DND-41 (cell line): ENCODE measurements around the gene MYOM1.

Source experiments
- ATAC-seq: fragments of 200-7000 bp; cut with Tn5 transposase; 3 replicates; pipeline ENCODE4 v1.9.1; 2021; ENCODE audit warnings: low read depth; ENCODE audit not compliant: insufficient read depth
- DNase-seq: peaks from one replicate; pipeline ENCODE4 v3.0.0-alpha.2; 2020
- H2AFZ ChIP-seq: 2 replicates; pipeline ENCODE4 v1.6.0; 2012; ENCODE audit warnings: low read depth, low read length
- H3K27ac ChIP-seq: 2 replicates; pipeline ENCODE4 v1.5.1; 2012; ENCODE audit warnings: low read length, inconsistent platforms
- H3K27me3 ChIP-seq: fragments of 200-600 bp; sonication (generic); 2 replicates; pipeline ENCODE4 v1.6.0; 2012; ENCODE audit warnings: low read length, mild to moderate bottlenecking, inconsistent platforms; ENCODE audit not compliant: insufficient read depth, poor library complexity
- H3K36me3 ChIP-seq: 2 replicates; pipeline ENCODE4 v1.5.1; 2012; ENCODE audit warnings: low read length, inconsistent platforms; ENCODE audit not compliant: insufficient read depth
- H3K4me1 ChIP-seq: 2 replicates; pipeline ENCODE4 v1.5.1; 2012; ENCODE audit warnings: mild to moderate bottlenecking, low read length; ENCODE audit not compliant: insufficient read depth
- H3K4me2 ChIP-seq: 2 replicates; pipeline ENCODE4 v1.6.0; 2012; ENCODE audit warnings: mild to moderate bottlenecking, moderate library complexity, low read length, inconsistent platforms; ENCODE audit not compliant: insufficient read depth
- H3K4me3 ChIP-seq, 2 experiments: fragments of 200-600 bp in 1 of 2; shearing (Covaris generic) in 1 of 2; 2 replicates each; pipeline ENCODE4 v1.5.1; 2012 to 2016; ENCODE audit warnings: inconsistent platforms in 2 of 2, low read length in 2 of 2, mild to moderate bottlenecking in 2 of 2, low read depth in 1 of 2, moderate library complexity in 1 of 2
- H3K79me2 ChIP-seq: 2 replicates; pipeline ENCODE4 v1.6.0; 2012; ENCODE audit warnings: low read length, inconsistent platforms; ENCODE audit not compliant: insufficient read depth
- H3K9ac ChIP-seq: 2 replicates; pipeline ENCODE4 v1.6.0; 2012; ENCODE audit warnings: low read depth, mild to moderate bottlenecking, inconsistent platforms, low read length, moderate library complexity
- H3K9me3 ChIP-seq: 2 replicates; pipeline ENCODE4 v1.5.1; 2012; ENCODE audit warnings: low read length, moderate library complexity, mild to moderate bottlenecking, inconsistent platforms; ENCODE audit not compliant: insufficient read depth, severe bottlenecking
- H4K20me1 ChIP-seq: 2 replicates; pipeline ENCODE4 v1.6.0; 2012; ENCODE audit warnings: low read length; ENCODE audit not compliant: insufficient read depth
- EZH2 ChIP-seq: IDR thresholded peaks from 3 replicates; pipeline ENCODE4 v1.6.1; 2012; ENCODE audit warnings: borderline replicate concordance, low read depth, mild to moderate bottlenecking, moderate library complexity, low read length, inconsistent platforms; ENCODE audit not compliant: severe bottlenecking
- TF ChIP-seq, protein P1 (sequence below): IDR thresholded peaks from 2 replicates; pipeline ENCODE4 v1.5.1; 2012; ENCODE audit warnings: borderline replicate concordance, low read length, moderate library complexity, mild to moderate bottlenecking; ENCODE audit not compliant: poor library complexity, severe bottlenecking; ENCODE audit errors: extremely low read depth

MYOM1 gene

DNA sequence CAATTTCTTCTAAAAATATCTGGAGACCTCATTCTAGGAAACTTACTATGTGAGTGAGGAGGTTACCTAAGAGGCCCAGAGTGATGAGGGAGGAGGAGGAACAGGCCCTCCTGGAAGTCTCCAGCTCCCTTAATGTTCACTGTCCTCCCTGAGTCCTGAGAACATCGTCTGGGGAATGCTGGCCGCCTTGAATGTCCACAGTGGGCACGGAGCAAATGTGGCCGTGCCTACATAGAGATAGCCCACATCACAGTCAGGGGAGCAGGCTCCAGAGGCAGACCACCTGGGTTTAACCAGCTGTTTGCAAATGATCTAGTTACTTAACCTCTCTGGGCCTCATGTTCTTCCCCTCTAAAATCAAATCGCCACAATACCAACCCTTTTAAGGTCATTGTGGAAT is 123.8 kb downstream of the MYOM1 start:
- DNase-seq (no peak), ATAC-seq (no peak)
- no peaks in the 10 kb centered on the region for H3K79me2 ChIP-seq
- no peaks in the 10 kb centered on the region for H3K36me3 ChIP-seq
- H2AFZ ChIP-seq: no peak overlapping the region
- peaks cover 18% of the 10 kb centered on the region for H3K4me1 ChIP-seq
- no peak overlapping the region for H3K4me3 ChIP-seq
- no peak for TF ChIP-seq EZH2
- TF ChIP-seq, protein P1, sequence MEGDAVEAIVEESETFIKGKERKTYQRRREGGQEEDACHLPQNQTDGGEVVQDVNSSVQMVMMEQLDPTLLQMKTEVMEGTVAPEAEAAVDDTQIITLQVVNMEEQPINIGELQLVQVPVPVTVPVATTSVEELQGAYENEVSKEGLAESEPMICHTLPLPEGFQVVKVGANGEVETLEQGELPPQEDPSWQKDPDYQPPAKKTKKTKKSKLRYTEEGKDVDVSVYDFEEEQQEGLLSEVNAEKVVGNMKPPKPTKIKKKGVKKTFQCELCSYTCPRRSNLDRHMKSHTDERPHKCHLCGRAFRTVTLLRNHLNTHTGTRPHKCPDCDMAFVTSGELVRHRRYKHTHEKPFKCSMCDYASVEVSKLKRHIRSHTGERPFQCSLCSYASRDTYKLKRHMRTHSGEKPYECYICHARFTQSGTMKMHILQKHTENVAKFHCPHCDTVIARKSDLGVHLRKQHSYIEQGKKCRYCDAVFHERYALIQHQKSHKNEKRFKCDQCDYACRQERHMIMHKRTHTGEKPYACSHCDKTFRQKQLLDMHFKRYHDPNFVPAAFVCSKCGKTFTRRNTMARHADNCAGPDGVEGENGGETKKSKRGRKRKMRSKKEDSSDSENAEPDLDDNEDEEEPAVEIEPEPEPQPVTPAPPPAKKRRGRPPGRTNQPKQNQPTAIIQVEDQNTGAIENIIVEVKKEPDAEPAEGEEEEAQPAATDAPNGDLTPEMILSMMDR: no peak
- H3K27ac ChIP-seq: no peak overlapping the region
- H3K4me2 ChIP-seq: no peak overlapping the region
- no peaks in the 10 kb centered on the region for H3K27me3 ChIP-seq
- H3K9me3 ChIP-seq: no peaks in the 10 kb centered on the region
- H4K20me1 ChIP-seq: no peaks in the 10 kb centered on the region
- H3K9ac ChIP-seq: no peak overlapping the region

DNA sequence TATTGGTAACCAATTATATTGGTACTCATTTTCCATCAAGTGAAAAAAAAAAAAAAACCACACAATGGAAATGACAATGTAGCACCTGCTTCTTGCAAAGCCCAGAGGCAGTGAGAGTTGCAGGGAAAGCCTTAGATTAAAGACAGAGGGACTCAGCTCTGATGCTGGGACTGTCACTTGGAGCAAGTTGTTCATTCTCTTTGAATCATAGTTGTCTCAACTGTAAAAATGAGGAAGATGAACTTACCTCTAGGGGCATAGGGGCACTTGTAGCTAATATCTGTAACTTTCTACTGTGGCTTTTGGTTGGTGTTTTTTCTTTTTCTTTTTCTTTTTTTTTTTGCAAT is 125.5 kb downstream of the MYOM1 start:
- DNase-seq: no peak
- Histone ChIP-seq H3K4me3 (no peak overlapping the region), H3K9ac (no peak overlapping the region), H4K20me1 (no peaks in the 10 kb centered on the region), H3K4me2 (no peak overlapping the region), H3K4me1 (peaks cover 18% of the 10 kb centered on the region), H3K79me2 (no peaks in the 10 kb centered on the region), H3K36me3 (no peaks in the 10 kb centered on the region), H3K9me3 (no peaks in the 10 kb centered on the region), H2AFZ (no peak overlapping the region), H3K27ac (no peak overlapping the region), H3K27me3 (no peaks in the 10 kb centered on the region)
- no peak for ATAC-seq
- TF ChIP-seq, protein P1: no peak
- no peak for TF ChIP-seq EZH2

DNA sequence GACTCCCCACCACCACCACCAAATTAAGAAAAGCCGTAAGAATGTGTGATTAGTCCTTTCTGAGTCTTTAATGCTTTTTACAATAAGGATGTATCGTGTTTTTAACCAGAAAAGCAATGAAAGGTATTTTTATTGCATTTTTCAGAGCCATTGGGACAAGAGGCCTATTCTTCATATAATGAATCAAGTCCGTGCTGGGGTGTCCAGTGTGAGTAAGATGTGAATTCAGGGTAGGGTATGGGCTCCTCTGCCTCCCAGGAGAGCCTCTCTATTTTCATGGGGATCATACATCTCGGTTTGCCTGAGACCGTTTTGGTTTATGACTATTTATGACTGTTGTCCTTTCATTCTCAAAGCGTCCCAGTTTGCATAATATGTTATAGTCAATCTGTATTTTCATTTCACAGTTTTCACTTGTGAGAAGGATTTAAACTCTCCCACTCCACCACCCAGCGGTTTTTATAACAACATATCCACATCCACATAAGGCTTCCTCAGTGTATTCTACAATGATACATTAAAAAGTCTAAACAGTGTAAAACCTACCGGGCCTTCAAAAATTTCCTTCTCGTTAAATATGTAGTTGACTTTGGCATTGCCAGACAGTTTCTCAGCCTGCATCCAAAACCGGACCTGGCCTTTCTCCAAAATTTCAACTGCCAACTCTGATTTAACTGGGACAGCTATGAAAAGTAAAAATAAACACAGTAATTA is 126.0 kb downstream of the MYOM1 start:
- no peaks in the 10 kb centered on the region for H3K27me3 ChIP-seq
- H3K27ac ChIP-seq: no peak overlapping the region
- H3K4me2 ChIP-seq: no peak overlapping the region
- H3K4me1 ChIP-seq: peaks cover 18% of the 10 kb centered on the region
- no peak overlapping the region for H2AFZ ChIP-seq
- ATAC-seq (no peak), DNase-seq (no peak)
- TF ChIP-seq, protein P1: no peak
- no peak for TF ChIP-seq EZH2
- H3K36me3 ChIP-seq: no peaks in the 10 kb centered on the region
- no peak overlapping the region for H3K9ac ChIP-seq
- no peak overlapping the region for H3K4me3 ChIP-seq
- H3K9me3 ChIP-seq: no peaks in the 10 kb centered on the region
- no peaks in the 10 kb centered on the region for H3K79me2 ChIP-seq
- H4K20me1 ChIP-seq: no peaks in the 10 kb centered on the region
